IMR-90 (cell line): ENCODE data around the gene IL23R.

Experiments used
- BHLHE40 ChIP-seq: fragments of 150-350 bp; IDR thresholded peaks from 2 replicates; pipeline ENCODE4 v1.6.1; 2016; ENCODE audit warnings: mild to moderate bottlenecking, low read depth, low read length
- CEBPB ChIP-seq: IDR thresholded peaks from 2 replicates; pipeline ENCODE4 v1.6.1; 2012; ENCODE audit warnings: low read depth, low read length, improper control_type of control experiment
- CHD1 ChIP-seq: IDR thresholded peaks from 2 replicates; pipeline ENCODE4 v1.6.1; 2012; ENCODE audit warnings: low read depth, low read length, improper control_type of control experiment
- FOS ChIP-seq: fragments of 150-350 bp; IDR thresholded peaks from 2 replicates; pipeline ENCODE4 v1.6.1; 2016; ENCODE audit warnings: low read depth, low read length
- MAFK ChIP-seq: IDR thresholded peaks from 2 replicates; pipeline ENCODE4 v1.6.1; 2012; ENCODE audit warnings: low read depth, low read length, improper control_type of control experiment
- MXI1 ChIP-seq: IDR thresholded peaks from 2 replicates; pipeline ENCODE4 v1.6.1; 2012; ENCODE audit warnings: low read depth, mild to moderate bottlenecking, low read length, moderate library complexity, borderline replicate concordance
- POLR2A ChIP-seq: IDR thresholded peaks from 2 replicates; pipeline ENCODE4 v1.6.1; 2012; ENCODE audit warnings: mild to moderate bottlenecking, low read depth, low read length
- RAD21 ChIP-seq: IDR thresholded peaks from 2 replicates; pipeline ENCODE4 v1.6.1; 2012; ENCODE audit warnings: low read length, improper control_type of control experiment
- RCOR1 ChIP-seq: IDR thresholded peaks from 2 replicates; pipeline ENCODE4 v1.6.1; 2012; ENCODE audit warnings: mild to moderate bottlenecking, low read length, improper control_type of control experiment; ENCODE audit not compliant: insufficient replicate concordance
- RFX5 ChIP-seq: IDR thresholded peaks from 2 replicates; pipeline ENCODE4 v1.8.0; 2012; ENCODE audit warnings: low read depth, mild to moderate bottlenecking, low read length, moderate library complexity
- TF ChIP-seq, protein P1 (sequence below): conservative IDR thresholded peaks from 2 replicates; pipeline ENCODE4 v1.5.1; 2012; ENCODE audit warnings: mild to moderate bottlenecking, low read depth, low read length, improper control_type of control experiment
- TF ChIP-seq, protein P2 (sequence below): fragments of 150-350 bp; IDR thresholded peaks from 2 replicates; pipeline ENCODE4 v1.6.1; 2017; ENCODE audit warnings: mild to moderate bottlenecking, antibody characterized with exemption, low read length, low read depth

DNA sequence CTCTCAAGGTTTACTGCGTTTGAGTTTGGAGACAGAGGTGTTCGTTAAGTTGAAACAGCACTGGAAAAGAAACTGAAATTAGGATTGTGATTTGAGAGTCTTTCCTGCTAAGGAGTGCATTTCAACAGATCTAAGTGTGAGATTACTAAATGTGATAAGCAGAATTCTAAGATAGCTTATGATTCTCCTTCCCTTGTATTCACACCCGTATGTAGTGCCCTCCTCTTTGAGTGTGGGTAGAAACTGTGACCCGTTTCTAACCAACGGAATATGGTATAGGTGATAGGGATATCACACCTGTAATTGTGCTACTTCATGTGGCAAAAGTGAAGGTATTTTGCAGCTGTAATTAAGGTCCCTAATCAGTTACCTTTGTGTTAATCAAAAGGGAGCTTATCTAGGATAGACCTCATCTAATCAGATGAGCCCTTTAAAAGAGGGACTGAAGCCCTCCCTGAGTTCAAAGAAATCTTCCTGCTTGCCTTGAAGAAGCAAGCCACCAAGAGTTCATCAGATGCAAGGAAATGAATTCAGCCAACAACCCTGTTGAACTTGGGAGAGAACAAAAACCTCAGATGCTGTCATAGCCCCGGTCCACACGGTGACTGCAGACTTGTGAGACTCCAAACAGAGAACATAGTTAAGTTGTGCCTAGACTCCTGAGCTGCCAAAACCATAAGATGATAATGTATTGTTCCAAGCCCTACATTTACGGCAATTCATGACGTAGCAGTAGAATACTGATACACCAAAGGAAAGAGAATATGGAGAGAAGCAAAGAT, 128.8 kb downstream of the IL23R start:
- TF ChIP-seq POLR2A (no peak), FOS (no peak), MXI1 (no peak), MAFK (no peak), RCOR1 (no peak), CEBPB (no peak), RFX5 (no peak), RAD21 (no peak), BHLHE40 (no peak), CHD1 (no peak)
- TF ChIP-seq, protein P1, sequence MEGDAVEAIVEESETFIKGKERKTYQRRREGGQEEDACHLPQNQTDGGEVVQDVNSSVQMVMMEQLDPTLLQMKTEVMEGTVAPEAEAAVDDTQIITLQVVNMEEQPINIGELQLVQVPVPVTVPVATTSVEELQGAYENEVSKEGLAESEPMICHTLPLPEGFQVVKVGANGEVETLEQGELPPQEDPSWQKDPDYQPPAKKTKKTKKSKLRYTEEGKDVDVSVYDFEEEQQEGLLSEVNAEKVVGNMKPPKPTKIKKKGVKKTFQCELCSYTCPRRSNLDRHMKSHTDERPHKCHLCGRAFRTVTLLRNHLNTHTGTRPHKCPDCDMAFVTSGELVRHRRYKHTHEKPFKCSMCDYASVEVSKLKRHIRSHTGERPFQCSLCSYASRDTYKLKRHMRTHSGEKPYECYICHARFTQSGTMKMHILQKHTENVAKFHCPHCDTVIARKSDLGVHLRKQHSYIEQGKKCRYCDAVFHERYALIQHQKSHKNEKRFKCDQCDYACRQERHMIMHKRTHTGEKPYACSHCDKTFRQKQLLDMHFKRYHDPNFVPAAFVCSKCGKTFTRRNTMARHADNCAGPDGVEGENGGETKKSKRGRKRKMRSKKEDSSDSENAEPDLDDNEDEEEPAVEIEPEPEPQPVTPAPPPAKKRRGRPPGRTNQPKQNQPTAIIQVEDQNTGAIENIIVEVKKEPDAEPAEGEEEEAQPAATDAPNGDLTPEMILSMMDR: no peak
- TF ChIP-seq, protein P2, sequence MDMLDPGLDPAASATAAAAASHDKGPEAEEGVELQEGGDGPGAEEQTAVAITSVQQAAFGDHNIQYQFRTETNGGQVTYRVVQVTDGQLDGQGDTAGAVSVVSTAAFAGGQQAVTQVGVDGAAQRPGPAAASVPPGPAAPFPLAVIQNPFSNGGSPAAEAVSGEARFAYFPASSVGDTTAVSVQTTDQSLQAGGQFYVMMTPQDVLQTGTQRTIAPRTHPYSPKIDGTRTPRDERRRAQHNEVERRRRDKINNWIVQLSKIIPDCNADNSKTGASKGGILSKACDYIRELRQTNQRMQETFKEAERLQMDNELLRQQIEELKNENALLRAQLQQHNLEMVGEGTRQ: no peak
